ENCODE results near the gene PROSER3.

The PROSER3 gene

GRCh38 chr19:35757749-35758608, at the start of gene PROSER3:
PROSER3 (plus strand) TSS chr19:35758176; CDS start chr19:35758216, 40 bp downstream.
- DNase-seq (ENCODE audit: low spot score) = peak; percentile 99

DNA sequence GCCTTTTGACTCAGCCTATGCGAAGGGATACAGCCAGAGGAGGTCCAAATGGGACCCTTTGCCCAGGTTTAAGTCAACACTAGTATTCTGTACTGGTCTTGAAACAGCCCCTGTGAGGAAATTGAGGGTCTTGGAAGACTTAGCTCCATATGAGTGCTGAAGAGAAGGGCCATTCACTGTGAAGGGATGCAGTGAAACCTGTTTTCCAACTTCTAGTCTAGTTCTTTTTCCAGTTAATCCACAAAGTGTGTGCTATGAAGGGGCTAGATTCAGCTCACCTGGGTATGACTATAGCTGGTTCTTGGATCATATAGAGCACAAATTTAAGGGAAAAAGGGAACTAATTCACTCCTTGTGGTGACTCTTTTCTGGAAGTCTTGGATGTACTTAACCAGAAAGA, 49.6 kb upstream of the PROSER3 start:
- DNase-seq (ENCODE audit: low spot score) = no peak

DNA sequence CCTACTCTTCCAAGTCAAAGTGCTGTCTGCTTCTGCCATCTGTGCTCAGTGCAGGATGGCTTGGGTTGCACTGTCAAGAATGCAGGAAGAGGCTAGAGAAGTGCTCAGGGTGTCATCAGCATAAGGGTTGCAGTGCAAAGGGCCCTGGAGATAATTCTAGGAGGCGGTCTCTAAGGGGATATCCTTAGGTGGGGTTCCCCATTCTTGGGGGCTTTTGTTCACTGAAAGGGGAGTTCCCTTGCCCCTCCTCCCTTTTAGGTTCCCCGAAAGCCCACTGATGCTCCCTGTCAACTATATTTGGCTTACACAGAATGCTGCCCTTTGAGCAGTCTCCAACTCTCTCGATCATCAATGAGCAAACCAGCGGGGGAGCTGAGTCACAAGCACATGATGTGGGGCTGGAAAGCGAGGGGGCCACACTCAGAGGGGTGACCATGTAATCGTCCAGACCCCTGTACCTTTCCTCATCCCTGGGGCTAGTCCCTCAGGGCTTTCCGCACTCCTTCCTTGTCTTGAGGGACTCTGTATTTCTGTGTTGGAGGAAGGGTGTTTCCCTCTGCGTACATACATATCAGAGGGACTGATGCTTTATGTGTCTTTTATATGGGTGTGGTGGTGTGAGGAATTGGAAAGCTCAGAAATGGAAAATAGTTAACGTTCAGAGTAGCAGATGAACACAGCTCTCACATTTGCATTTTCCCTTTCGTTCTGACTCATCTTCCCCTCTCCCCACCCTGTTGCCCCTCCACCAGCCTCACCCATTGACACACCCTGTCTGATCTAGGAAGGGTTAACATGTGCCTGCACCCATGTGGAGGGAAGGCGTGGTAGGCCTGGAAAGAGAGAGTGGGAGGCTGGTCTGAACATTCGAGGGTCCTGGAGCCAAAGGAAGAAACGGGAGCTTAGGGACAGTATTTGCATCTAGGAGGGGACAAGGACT, 46.9 kb upstream of the PROSER3 start:
- DNase-seq (ENCODE audit: low spot score) = peak; percentile 64

DNA sequence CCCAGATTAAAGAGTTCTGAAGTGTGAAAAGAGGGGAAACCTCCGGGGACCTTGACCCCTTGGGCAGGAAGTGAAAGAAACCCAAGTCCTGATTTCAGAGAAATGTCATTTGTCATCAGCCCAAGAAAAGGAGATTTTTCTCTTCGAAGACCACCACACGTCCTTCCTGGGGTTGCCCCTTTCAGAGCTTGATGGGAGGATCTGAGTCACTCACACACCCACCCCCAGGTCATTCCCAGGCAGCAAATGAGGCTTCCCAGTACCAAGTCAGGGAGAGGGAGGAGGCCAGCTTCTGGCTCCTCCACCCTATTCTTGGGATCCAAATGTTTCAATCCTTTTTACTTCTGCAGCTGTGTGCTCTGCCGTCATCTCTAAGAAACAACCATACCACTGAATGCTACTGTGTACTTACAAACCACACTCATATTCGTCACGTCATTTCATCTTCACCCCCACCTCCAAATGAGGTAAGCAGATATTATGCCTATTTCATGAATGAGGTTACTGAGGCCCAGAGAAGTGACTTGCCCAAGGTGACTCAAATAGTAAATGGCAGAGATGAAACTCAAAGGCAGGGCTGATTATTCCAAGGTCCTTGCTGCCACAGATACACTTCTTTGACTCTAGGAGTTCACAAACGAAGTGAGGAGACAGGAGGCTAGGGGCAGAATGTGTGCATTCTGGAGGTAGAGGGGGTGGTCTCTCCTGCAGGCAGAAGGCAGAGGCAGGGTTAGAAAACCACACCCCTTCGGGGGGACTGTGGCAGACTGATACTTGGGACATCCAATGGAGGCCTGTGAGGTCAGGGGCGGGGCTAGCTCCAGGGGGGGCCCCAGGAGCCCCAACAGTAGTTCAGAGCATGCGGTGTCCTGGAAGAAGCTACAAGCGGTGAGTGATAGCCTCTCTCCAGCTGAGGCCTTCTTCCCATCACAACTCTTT, 45.1 kb upstream of the PROSER3 start:
- DNase-seq (ENCODE audit: low spot score) = no peak

DNA sequence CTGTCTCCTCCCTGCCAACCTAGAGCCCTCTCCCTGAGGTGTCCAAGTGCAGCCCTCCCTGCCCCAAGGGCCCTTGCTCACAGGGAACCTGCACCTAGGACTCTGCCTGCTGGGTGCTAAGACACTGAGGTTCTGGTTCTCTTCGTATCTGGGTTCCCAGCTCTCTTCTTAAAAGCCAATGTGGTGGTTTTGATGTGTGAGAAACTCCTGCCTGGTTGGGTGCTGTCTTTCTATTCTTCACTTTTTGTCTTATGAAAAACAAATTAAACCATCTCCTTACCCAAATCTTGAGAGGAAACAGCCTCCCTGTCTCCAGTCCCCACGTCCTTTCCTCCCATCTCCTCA, 44.5 kb upstream of the PROSER3 start:
- DNase-seq (ENCODE audit: low spot score) = no peak

DNA sequence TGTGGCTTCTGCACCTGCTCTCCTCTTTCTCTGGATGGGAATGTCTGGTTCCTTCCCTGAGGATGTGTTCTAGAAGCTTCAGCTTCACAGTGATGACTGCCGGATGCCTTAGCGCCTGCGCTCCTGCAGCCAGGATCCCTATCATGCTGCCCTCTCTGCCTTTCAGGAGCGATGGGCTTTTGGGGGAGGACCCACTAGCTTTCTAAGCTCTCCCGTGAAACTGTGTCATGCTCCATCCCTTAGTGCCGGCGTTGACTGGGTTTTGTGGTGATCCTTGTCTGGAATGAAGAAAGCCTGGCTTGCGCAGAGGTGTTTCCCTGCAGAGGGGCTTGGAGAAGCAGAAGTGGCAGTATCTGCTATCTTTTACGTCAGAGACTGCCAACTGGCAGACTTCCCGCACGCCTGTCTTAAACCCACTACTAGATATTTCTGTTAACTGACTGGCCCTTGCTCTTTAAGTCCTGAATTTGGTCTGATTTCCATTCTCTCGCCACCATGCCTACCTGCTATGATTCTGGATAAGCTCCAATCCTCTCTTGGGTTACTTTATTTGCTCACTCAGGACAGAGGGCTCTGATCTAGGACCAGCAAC, 44.0 kb upstream of the PROSER3 start:
- DNase-seq (ENCODE audit: low spot score) = no peak

DNA sequence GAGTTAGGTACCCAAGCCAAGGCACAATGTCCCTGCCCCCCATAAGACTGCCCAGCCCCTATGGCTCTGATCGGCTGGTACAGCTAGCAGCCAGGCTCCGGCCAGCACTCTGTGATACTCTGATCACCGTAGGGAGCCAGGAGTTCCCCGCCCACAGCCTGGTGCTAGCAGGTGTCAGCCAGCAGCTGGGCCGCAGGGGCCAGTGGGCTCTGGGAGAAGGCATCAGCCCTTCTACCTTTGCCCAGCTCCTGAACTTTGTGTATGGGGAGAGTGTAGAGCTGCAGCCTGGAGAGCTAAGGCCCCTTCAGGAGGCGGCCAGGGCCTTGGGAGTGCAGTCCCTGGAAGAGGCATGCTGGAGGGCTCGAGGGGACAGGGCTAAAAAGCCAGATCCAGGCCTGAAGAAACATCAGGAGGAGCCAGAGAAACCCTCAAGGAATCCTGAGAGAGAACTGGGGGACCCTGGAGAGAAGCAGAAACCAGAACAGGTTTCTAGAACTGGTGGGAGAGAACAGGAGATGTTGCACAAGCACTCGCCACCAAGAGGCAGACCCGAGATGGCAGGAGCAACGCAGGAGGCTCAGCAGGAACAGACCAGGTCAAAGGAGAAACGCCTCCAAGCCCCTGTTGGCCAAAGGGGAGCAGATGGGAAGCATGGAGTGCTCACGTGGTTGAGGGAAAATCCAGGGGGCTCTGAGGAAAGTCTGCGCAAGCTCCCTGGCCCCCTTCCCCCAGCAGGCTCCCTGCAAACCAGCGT, 43.2 kb upstream of the PROSER3 start:
- DNase-seq (ENCODE audit: low spot score) = peak; percentile 32

GRCh38 chr19:35715355-35715809, 42.6 kb upstream of the PROSER3 start:
- DNase-seq (ENCODE audit: low spot score) = no peak

DNA sequence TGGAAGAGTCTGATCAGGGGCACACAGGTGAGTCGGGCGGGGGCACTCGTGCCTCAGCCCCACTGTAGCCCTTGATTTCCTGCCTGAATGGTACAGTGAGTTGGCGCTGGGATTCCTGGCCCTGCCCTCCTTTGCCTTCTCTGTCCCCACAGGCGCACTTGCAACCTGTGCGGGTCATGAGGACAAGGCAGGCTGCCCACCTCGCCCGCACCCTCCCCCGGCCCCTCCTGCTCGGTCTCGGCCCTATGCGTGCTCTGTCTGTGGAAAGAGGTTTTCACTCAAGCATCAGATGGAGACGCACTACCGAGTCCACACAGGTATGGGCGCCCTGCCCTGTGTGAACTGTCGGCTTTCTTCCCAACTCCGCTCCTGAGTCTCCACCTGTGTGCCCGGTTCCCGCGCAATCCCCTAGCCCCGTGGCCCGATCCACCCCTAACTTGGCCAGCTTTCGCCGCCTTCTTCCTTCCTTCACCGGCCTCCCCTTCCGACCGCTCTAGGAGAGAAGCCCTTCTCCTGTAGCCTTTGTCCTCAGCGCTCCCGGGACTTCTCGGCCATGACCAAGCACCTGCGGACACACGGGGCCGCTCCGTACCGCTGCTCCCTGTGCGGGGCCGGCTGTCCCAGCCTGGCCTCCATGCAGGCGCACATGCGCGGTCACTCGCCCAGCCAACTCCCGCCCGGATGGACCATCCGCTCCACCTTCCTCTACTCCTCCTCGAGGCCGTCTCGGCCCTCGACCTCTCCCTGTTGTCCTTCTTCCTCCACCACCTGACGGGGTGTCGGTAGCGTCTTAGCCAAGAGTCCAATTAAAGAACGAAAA, 41.8 kb upstream of the PROSER3 start:
- no peak for DNase-seq (ENCODE audit: low spot score)

GRCh38 chr19:35716801-35717664, 40.9 kb upstream of the PROSER3 start:
- DNase-seq (ENCODE audit: low spot score) = peak; percentile 99

DNA sequence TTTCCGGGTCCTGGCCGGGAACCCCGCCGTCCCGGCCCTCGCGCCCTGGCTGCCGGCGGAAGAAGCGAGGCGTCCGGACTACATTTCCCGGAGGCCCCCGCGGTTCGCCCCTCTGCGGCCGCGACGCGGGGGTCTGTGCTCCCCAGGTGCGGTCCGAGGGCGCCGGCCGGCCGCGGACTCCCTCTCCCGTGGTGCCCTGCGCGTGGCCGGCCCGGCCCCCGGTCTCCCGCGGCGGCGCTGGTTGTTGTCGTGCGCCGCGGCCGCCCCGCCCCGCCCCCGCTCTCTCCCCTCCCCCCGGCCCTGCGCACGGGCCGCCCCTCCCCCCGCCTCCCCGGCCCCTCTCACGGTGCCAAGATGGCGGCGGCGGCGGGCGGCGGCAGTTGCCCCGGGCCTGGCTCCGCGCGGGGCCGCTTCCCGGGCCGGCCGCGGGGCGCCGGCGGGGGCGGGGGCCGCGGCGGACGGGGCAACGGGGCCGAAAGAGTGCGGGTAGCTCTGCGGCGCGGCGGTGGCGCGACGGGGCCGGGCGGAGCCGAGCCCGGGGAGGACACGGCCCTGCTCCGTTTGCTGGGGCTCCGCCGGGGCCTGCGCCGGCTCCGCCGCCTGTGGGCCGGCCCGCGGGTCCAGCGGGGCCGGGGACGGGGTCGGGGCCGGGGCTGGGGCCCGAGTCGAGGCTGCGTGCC, 40.2 kb upstream of the PROSER3 start, which contains the start of gene KMT2B:
KMT2B (plus strand) TSS at position 339 of the 680 bp plus-strand sequence; CDS start at position 355, 16 bp downstream.
- DNase-seq (ENCODE audit: low spot score) = no peak

GRCh38 chr19:35718345-35719041, 39.5 kb upstream of the PROSER3 start:
- peak; percentile 51 for DNase-seq (ENCODE audit: low spot score)

DNA sequence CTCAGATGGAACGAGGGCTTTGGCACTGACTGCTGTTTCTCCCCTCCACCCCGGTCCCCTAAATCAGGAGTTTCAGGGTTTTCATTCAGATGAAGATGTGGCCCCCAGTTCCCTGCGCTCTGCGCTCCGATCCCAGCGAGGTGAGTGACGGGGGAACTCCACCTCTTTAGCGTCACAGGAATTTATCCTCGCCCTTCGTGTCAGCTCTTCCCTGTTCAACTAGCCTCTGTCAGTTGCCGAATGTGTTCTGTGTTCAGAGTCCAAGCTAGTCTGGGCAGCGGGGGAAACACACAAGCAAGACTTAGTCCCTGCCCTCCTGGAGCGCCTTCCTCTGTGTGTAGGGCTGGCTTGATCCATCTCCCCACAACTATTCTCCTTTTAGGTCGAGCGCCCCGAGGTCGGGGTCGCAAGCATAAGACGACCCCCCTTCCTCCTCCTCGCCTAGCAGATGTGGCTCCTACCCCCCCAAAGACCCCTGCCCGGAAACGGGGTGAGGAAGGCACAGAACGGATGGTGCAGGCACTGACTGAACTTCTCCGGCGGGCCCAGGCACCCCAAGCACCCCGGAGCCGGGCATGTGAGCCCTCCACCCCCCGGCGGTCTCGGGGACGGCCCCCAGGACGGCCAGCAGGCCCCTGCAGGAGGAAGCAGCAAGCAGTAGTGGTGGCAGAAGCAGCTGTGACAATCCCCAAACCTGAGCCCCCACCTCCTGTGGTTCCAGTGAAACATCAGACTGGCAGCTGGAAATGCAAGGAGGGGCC, 38.4 kb upstream of the PROSER3 start:
- DNase-seq (ENCODE audit: low spot score) = no peak

GRCh38 chr19:35720163-35720524, 37.8 kb upstream of the PROSER3 start:
- no peak for DNase-seq (ENCODE audit: low spot score)

DNA sequence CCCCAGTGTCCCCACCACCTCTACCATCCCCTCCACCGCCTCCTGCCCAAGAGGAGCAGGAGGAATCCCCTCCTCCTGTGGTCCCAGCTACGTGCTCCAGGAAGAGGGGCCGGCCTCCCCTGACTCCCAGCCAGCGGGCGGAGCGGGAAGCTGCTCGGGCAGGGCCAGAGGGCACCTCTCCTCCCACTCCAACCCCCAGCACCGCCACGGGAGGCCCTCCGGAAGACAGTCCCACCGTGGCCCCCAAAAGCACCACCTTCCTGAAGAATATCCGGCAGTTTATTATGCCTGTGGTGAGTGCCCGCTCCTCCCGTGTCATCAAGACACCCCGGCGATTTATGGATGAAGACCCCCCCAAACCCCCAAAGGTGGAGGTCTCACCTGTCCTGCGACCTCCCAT, 37.3 kb upstream of the PROSER3 start:
- DNase-seq (ENCODE audit: low spot score) = no peak

DNA sequence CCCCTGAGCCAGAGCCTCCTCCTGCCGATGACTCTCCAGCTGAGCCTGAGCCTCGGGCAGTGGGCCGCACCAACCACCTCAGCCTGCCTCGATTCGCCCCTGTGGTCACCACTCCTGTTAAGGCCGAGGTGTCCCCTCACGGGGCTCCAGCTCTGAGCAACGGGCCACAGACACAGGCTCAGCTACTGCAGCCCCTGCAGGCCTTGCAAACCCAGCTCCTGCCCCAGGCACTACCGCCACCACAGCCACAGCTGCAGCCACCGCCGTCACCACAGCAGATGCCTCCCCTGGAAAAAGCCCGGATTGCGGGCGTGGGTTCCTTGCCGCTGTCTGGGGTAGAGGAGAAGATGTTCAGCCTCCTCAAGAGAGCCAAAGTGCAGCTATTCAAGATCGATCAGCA, 36.6 kb upstream of the PROSER3 start:
- DNase-seq (ENCODE audit: low spot score) = no peak

GRCh38 chr19:35722461-35722860, 35.5 kb upstream of the PROSER3 start:
- DNase-seq (ENCODE audit: low spot score) = no peak

All from germinal center (tissue), 1 donor.